ENCODE measurements around the gene OR1F1. TPM values are rescaled to one million over a fixed set of nuclear protein-coding genes. Genes with fewer than 3 reads are reported as not detected.
A peak's percentile ranks its signal among the peaks of the same experiment; 100 is the strongest.

The OR1F1 gene
- total and polyA plus RNA-seq, 9 of the 15 experiments (the other 6 are each of a cell fraction or from before 2014, with no cell fraction given), result 0.15 to 0.61 (median 0.35) TPM; not detected in 3

GRCh38 chr16:3140603-3141427 lies 47.2 kb upstream of the OR1F1 start:
- Histone ChIP-seq H3K9ac (ENCODE audit: insufficient read depth in 1 of 2, low read depth in 2 of 2, low read length in 2 of 2) (no peak overlapping the region), H3K4me1 (replicated peaks in 1 of 2; ENCODE audit: control insufficient read depth in 2 of 2, insufficient read depth in 2 of 2, low read length in 2 of 2) (peaks cover 0 to 54% of the 10 kb centered on the region in 2 experiments; a peak in 2 of 5 replicates), H3K9me3 (replicated peaks; ENCODE audit: control insufficient read depth, insufficient read depth, low read depth, low read length) (no peaks in the 10 kb centered on the region), H3K4me2 (ENCODE audit: insufficient read depth, low read length) (no peak overlapping the region), H3K27me3 (ENCODE audit: control insufficient read depth in 2 of 2, insufficient read depth in 2 of 2, low read length in 2 of 2) (no peaks in the 10 kb centered on the region), H2AFZ (ENCODE audit: low read depth, low read length) (no peak overlapping the region), H3K27ac (ENCODE audit: extremely low read depth, low read depth, low read length) (no peak overlapping the region), H3K36me3 (ENCODE audit: control insufficient read depth, insufficient read depth, low read length) (peaks cover 21% of the 10 kb centered on the region; the same call in 1 of the 3 replicates), H3K9me1 (ENCODE audit: control insufficient read depth, insufficient read depth, low read length) (no peaks in the 10 kb centered on the region), H4K20me1 (replicated peaks; ENCODE audit: control insufficient read depth, insufficient read depth, low read length) (no peaks in the 10 kb centered on the region), H3K79me2 (ENCODE audit: control insufficient read depth, insufficient read depth, low read length) (peaks cover 4% of the 10 kb centered on the region), H3K4me3 (no peak overlapping the region)
- no peak for DNase-seq (ENCODE audit: extremely low read depth in 1 of 4, low spot score in 3 of 4)
- in situ Hi-C loops (cut with MboI), result no loop called here
- no TSS peak for BruUV-seq (replicated peaks)
- CTCF ChIA-PET (ENCODE audit: low intra/inter-chr PET ratio), result no interaction called here
- WGBS (ENCODE audit: insufficient coverage, low coverage, missing lambda C conversion rate), result 86% methylated on average over 38 of the region's 69 CpGs
- POLR2A ChIA-PET, result interaction anchor here (0.6 to 2.6 kb wide), 3 partner anchors 9 to 713 kb away, joined by 3 to 17 read pairs (median 7); no protein-coding TSS in a partner anchor
- TF ChIP-seq RBFOX2 (IDR thresholded peaks at IDR 0.05; ENCODE audit: low read depth, low read length) (0 out of 2 replicates have a peak, but pooled peaks have one; percentile 14), ZNF354B (CRISPR knock-in tag; IDR thresholded peaks at IDR 0.05) (no peak)
- ATAC-seq, result no peak
- intact Hi-C loops (cut with micrococcal nuclease), result no loop called here
- no peak for FAIRE-seq

GRCh38 chr16:3141781-3142311 lies 46.2 kb upstream of the OR1F1 start:
- intact Hi-C loops (cut with micrococcal nuclease), result no loop called here
- Histone ChIP-seq H3K9me1 (ENCODE audit: control insufficient read depth, insufficient read depth, low read length) (no peaks in the 10 kb centered on the region), H3K9ac (ENCODE audit: insufficient read depth in 1 of 2, low read depth in 2 of 2, low read length in 2 of 2) (no peak overlapping the region), H3K79me2 (ENCODE audit: control insufficient read depth, insufficient read depth, low read length) (no peaks in the 10 kb centered on the region), H3K27me3 (ENCODE audit: control insufficient read depth in 2 of 2, insufficient read depth in 2 of 2, low read length in 2 of 2) (no peaks in the 10 kb centered on the region), H3K4me3 (no peak overlapping the region), H4K20me1 (replicated peaks; ENCODE audit: control insufficient read depth, insufficient read depth, low read length) (no peaks in the 10 kb centered on the region), H3K4me1 (replicated peaks in 1 of 2; ENCODE audit: control insufficient read depth in 2 of 2, insufficient read depth in 2 of 2, low read length in 2 of 2) (peaks cover 0 to 54% of the 10 kb centered on the region in 2 experiments; a peak in 2 of 5 replicates), H2AFZ (ENCODE audit: low read depth, low read length) (no peak overlapping the region), H3K4me2 (ENCODE audit: insufficient read depth, low read length) (no peak overlapping the region), H3K27ac (ENCODE audit: extremely low read depth, low read depth, low read length) (no peak overlapping the region), H3K36me3 (ENCODE audit: control insufficient read depth, insufficient read depth, low read length) (peaks cover 21% of the 10 kb centered on the region; the same call in 1 of the 3 replicates), H3K9me3 (replicated peaks; ENCODE audit: control insufficient read depth, insufficient read depth, low read depth, low read length) (no peaks in the 10 kb centered on the region)
- POLR2A ChIA-PET, result no interaction called here
- WGBS (ENCODE audit: insufficient coverage, low coverage, missing lambda C conversion rate), result 92% methylated on average over 10 of the region's 23 CpGs
- DNase-seq (ENCODE audit: extremely low read depth in 1 of 4, low spot score in 3 of 4) (no peak), ATAC-seq (no peak), FAIRE-seq (no peak)
- no TSS peak for BruUV-seq (replicated peaks)
- TF ChIP-seq DPF2 (IDR thresholded peaks at IDR 0.05) (no peak), POLR2G (IDR thresholded peaks at IDR 0.05; ENCODE audit: low read depth, low read length) (peak; percentile 16)
- CTCF ChIA-PET (ENCODE audit: low intra/inter-chr PET ratio), result no interaction called here
- in situ Hi-C loops (cut with MboI), result no loop called here
